GM18508 (cell line): ENCODE data around the gene LAMA1.

ENCODE experiments used
- ATAC-seq: cut with Tn5 transposase; IDR thresholded peaks from one replicate; pipeline ENCODE4 v1.9.1; 2021; ENCODE audit warnings: moderate number of reproducible peaks; ENCODE audit not compliant: insufficient read depth, unreplicated experiment

Gene LAMA1

GRCh38 chr18:6921571-6921970, 196.0 kb downstream of the LAMA1 start:
- no peak for ATAC-seq

DNA sequence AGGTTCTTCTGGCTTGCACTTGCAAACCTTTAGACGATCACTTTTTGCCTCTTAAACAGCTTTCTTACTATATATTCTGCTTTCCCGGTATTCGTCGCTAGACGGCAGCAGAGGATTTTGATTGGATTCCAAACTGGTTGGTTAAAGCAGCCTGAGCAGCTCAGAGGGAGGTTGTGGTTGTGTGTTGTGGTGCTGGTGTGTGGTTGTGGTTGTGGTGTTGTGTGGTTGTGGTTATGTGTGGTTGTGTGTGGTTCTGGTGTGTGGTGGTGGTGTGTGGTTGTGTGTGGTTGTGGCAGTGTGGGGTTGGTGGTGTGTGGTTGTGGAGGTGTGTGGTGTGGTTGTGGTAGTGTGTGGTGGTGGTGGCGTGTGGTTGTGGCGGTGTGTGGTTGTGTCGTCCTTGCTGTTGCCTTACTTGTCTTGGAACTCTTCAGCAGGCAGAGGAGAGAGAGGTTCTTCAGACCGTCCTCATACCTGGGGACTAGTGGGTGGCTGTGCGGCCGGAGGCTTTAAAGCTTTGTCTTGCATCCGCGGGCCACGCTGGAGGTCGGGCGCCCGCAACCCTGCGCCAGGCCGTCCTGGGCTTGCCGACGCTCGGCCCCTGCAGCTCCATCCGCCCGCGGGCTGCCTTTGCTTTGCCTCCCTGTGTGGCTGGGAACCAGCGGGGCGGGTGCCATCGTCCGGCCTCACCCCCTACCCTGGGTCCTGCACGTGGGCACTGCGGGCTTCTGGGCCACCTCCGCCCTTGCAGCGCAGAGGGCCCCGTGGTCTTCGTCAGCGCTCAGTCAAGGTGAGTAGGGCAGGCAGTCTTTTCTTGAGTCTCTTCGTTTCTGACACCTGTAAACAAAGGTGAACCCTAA, 197.3 kb downstream of the LAMA1 start:
- no peak for ATAC-seq

DNA sequence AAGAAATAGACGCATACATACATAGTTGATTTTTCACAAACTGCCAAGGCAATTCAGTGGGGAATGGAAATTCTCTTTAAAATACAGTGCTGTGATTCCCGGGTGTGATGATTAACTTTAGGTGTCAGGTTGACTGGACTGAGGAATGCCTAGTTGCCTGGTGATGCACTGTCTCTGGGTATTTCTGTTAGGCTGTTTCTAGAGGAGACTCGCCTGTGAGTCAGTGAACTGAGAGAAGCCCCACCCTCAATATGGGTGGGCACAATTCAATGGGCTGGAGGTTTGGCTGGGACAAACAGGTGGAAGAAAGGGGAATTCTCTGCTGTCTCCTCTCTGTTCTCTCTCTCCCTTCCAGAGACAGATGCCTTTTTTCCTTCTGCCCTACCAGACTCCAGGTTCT, 200.5 kb downstream of the LAMA1 start:
- no peak for ATAC-seq

DNA sequence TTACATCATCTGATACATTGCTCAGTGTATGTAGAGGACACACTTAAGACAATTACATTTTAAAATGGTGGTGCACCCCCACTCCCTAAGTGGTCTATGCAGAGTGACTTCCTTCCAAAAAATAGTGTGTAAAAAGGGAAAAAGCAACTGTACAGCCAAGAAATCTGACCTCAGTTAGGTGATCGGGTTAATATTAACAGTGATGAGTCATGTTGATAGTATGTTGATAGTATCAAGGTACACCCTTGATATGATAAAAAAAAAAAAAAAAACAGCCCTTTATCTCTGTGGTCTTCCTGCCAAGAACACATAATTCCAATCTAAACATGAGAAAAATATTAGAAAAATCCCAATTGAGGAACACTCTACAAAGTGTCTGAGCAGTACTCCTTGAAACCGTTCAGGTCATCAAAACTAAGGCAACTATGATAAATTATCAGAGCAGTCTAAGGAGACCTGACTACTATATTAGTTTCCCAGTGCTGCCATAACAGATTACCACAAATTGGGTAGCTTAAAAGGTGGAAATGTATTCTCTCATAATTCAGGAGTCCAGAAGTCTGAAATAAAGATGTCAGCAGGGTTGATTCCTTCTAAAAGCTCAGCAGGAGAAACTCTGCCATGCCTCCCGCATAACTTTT, 216.2 kb downstream of the LAMA1 start:
- ATAC-seq: no peak

DNA sequence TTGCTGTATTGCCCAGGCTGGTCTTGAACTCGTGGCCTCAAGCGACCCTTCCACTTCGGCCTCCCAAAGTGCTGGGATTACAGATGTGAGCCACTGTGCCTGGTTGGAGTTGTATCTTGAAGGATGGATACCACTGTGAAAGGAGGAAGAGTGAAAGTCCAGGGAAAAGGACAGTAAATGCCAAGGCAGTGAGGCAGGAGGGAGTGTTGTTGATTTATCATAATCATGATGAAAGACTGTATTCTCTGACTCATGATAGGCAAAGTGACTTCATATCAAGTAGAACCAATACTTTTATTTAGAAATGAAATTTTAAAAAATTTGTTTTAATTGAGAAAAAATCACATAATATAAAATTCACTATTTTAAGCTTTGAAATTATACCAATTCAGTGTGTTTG, 225.8 kb downstream of the LAMA1 start:
- no peak for ATAC-seq
